Neural progenitor cell (in vitro differentiated cells): ENCODE results near the gene MAGEC2.

Source experiments
- CTCF ChIP-seq: fragments of 200-600 bp; sonication (generic); IDR thresholded peaks from 2 replicates; pipeline ENCODE4 v1.5.1; 2017; ENCODE audit warnings: antibody characterized with exemption, mild to moderate bottlenecking
- EZH2 ChIP-seq: fragments of 200-600 bp; sonication (generic); IDR thresholded peaks from 2 replicates; pipeline ENCODE4 v1.6.1; 2017; ENCODE audit warnings: antibody characterized with exemption, mild to moderate bottlenecking, moderate library complexity
- EZH2phosphoT487 ChIP-seq: fragments of 200-600 bp; sonication (generic); IDR thresholded peaks from 2 replicates; pipeline ENCODE4 v1.6.1; 2017; ENCODE audit warnings: antibody characterized with exemption

GRCh38 chrX:142156567-142156966 lies 48.5 kb downstream of the MAGEC2 start:
- TF ChIP-seq CTCF (no peak), EZH2 (no peak), EZH2phosphoT487 (no peak)
